Neural cell (in vitro differentiated cells): Measurements from ENCODE around the gene BRINP2. TPM values are rescaled to one million over a fixed set of nuclear protein-coding genes. Genes with fewer than 3 reads are reported as not detected.

Experiments
- H2AFZ ChIP-seq: fragments of 200-600, 300-800 bp; sonication (generic), shearing (Covaris generic); 2 replicates; pipeline ENCODE4 v1.6.0; 2014; ENCODE audit warnings: low read depth, mild to moderate bottlenecking, antibody characterized with exemption, low read length, moderate library complexity
- H3F3A ChIP-seq: fragments of 200-600 bp; shearing (Covaris generic); 2 replicates; pipeline ENCODE4 v1.6.1; 2016; ENCODE audit warnings: mild to moderate bottlenecking, moderate library complexity, mixed read lengths, antibody characterized with exemption, low read length; ENCODE audit not compliant: insufficient read depth, poor library complexity, severe bottlenecking
- H3K27ac ChIP-seq: fragments of 200-600, 300-800 bp; sonication (generic), shearing (Covaris generic); 2 replicates; pipeline ENCODE4 v1.5.1; 2014; ENCODE audit warnings: mild to moderate bottlenecking, low read length, moderate library complexity
- H3K27me3 ChIP-seq: fragments of 300-800, 200-600 bp; sonication (generic), shearing (Covaris generic); 2 replicates; pipeline ENCODE4 v1.6.0; 2014; ENCODE audit warnings: mild to moderate bottlenecking, low read depth, low read length, moderate library complexity; ENCODE audit not compliant: insufficient read depth
- H3K36me3 ChIP-seq: fragments of 300-800, 200-600 bp; sonication (generic), shearing (Covaris generic); 2 replicates; pipeline ENCODE4 v1.5.1; 2014; ENCODE audit warnings: mild to moderate bottlenecking, antibody characterized with exemption, low read length, moderate library complexity; ENCODE audit not compliant: insufficient read depth
- H3K4me2 ChIP-seq: fragments of 300-800, 200-600 bp; sonication (generic), shearing (Covaris generic); 2 replicates; pipeline ENCODE4 v1.6.0; 2014; ENCODE audit warnings: mild to moderate bottlenecking, low read length
- H3K4me3 ChIP-seq: fragments of 300-800, 200-600 bp; sonication (generic), shearing (Covaris generic); 2 replicates; pipeline ENCODE4 v1.5.1; 2014; ENCODE audit warnings: mild to moderate bottlenecking, low read length, moderate library complexity
- H3K79me2 ChIP-seq: fragments of 200-600 bp; shearing (Covaris generic); replicated peaks from 2 replicates; pipeline ENCODE4 v1.6.0; 2014; ENCODE audit warnings: mild to moderate bottlenecking, low read length, moderate library complexity; ENCODE audit not compliant: insufficient read depth
- H3K9ac ChIP-seq: fragments of 300-800, 200-600 bp; sonication (generic), shearing (Covaris generic); 2 replicates; pipeline ENCODE4 v1.6.1; 2016; ENCODE audit warnings: mild to moderate bottlenecking, low read length, mixed read lengths
- H3K9me2 ChIP-seq: fragments of 200-600 bp; shearing (Covaris generic); 2 replicates; pipeline ENCODE4 v1.6.1; 2016; ENCODE audit warnings: mild to moderate bottlenecking, low read length, mixed read lengths; ENCODE audit not compliant: insufficient read depth
- H3K9me3 ChIP-seq: fragments of 200-600, 300-800 bp; sonication (generic), shearing (Covaris generic); 2 replicates; pipeline ENCODE4 v1.6.1; 2016; ENCODE audit warnings: mild to moderate bottlenecking, mixed run types, low read length, moderate library complexity, mixed read lengths
- H4K20me1 ChIP-seq: fragments of 200-600 bp; shearing (Covaris generic); 2 replicates; pipeline ENCODE4 v1.6.1; 2016; ENCODE audit warnings: mild to moderate bottlenecking, mixed run types; ENCODE audit not compliant: insufficient read depth
- CTCF ChIP-seq: fragments of 450-650 bp; IDR thresholded peaks from 2 replicates; pipeline ENCODE4 v1.5.1; 2014; ENCODE audit warnings: antibody characterized with exemption, mild to moderate bottlenecking, moderate library complexity; ENCODE audit not compliant: poor library complexity, severe bottlenecking
- EP300 ChIP-seq: fragments of 450-650 bp; conservative IDR thresholded peaks from 2 replicates; pipeline ENCODE4 v1.6.1; 2014; ENCODE audit warnings: antibody characterized with exemption, mild to moderate bottlenecking, moderate library complexity; ENCODE audit not compliant: poor library complexity, severe bottlenecking
- EZH2 ChIP-seq: fragments of 200-600, 300-800 bp; shearing (Covaris generic), sonication (generic); IDR thresholded peaks from 2 replicates; pipeline ENCODE4 v1.6.1; 2014; ENCODE audit warnings: antibody characterized with exemption, low read length, borderline replicate concordance, mild to moderate bottlenecking; ENCODE audit not compliant: insufficient read depth, poor library complexity, severe bottlenecking
- MXI1 ChIP-seq: fragments of 450-650 bp; conservative IDR thresholded peaks from 2 replicates; pipeline ENCODE4 v1.6.1; 2014; ENCODE audit warnings: antibody characterized with exemption, mild to moderate bottlenecking; ENCODE audit not compliant: poor library complexity, severe bottlenecking
- POLR2AphosphoS5 ChIP-seq: IDR thresholded peaks from 2 replicates; pipeline ENCODE4 v1.6.1; 2012
- RAD21 ChIP-seq: fragments of 450-650 bp; conservative IDR thresholded peaks from 2 replicates; pipeline ENCODE4 v1.6.1; 2014; ENCODE audit warnings: antibody characterized with exemption, mild to moderate bottlenecking, moderate library complexity
- REST ChIP-seq: IDR thresholded peaks from 2 replicates; pipeline ENCODE4 v1.6.1; 2012; ENCODE audit warnings: borderline replicate concordance
- SMC3 ChIP-seq: fragments of 450-650 bp; conservative IDR thresholded peaks from 2 replicates; pipeline ENCODE4 v1.6.1; 2014; ENCODE audit warnings: antibody characterized with exemption, mild to moderate bottlenecking, moderate library complexity; ENCODE audit not compliant: poor library complexity
- TAF1 ChIP-seq: IDR thresholded peaks from 2 replicates; pipeline ENCODE4 v1.6.1; 2012; ENCODE audit warnings: low read depth
- polyA plus RNA-seq: library from polyadenylated mRNA; depleted of rRNA; stranded (reverse); fragments of >200 nt; gene quantifications from 2 replicates; pipeline ENCODE4 v1.2.3, GENCODE V29; 2014

BRINP2 gene
- polyA plus RNA-seq, 1 donor from 2014 or later = 12.9 TPM

GRCh38 chr1:177243773-177244172 is 73.0 kb downstream of the BRINP2 start:
- Histone ChIP-seq H3K79me2 (no peaks in the 10 kb centered on the region), H3K27ac (no peak overlapping the region), H3K4me2 (no peak overlapping the region), H3K36me3 (no peaks in the 10 kb centered on the region), H3K4me3 (no peak overlapping the region), H3K9me2 (no peaks in the 10 kb centered on the region), H3K9me3 (no peaks in the 10 kb centered on the region), H3K27me3 (no peaks in the 10 kb centered on the region), H2AFZ (no peak overlapping the region), H3K9ac (no peak overlapping the region), H3F3A (no peaks in the 10 kb centered on the region), H4K20me1 (no peaks in the 10 kb centered on the region)
- TF ChIP-seq MXI1 (no peak), EZH2 (no peak), RAD21 (no peak), REST (no peak), POLR2AphosphoS5 (no peak), CTCF (no peak)

- Histone ChIP-seq H3K9me2 (no peaks in the 10 kb centered on the region), H3K27ac (no peak overlapping the region), H3F3A (no peaks in the 10 kb centered on the region), H4K20me1 (no peaks in the 10 kb centered on the region), H3K79me2 (no peaks in the 10 kb centered on the region), H3K27me3 (no peaks in the 10 kb centered on the region), H3K36me3 (no peaks in the 10 kb centered on the region), H3K4me3 (no peak overlapping the region), H3K4me2 (no peak overlapping the region), H3K9me3 (no peaks in the 10 kb centered on the region), H3K9ac (no peak overlapping the region), H2AFZ (no peak overlapping the region)
- no peak for TF ChIP-seq REST
- TF ChIP-seq EZH2 = no peak
- no peak for TF ChIP-seq MXI1
- TF ChIP-seq CTCF = no peak
- no peak for TF ChIP-seq SMC3
- no peak for TF ChIP-seq EP300
- no peak for TF ChIP-seq RAD21
- no peak for TF ChIP-seq POLR2AphosphoS5
- TF ChIP-seq TAF1 = no peak
These were observed 76.2 kb downstream of the BRINP2 start for GRCh38 chr1:177246710-177247580.
